NCI-H526 (cell line): Measurements from ENCODE around the gene MAMSTR.
"Not testable (repeated sequence)": the region's sequence is repeated elsewhere in the genome, so short reads cannot be mapped to it uniquely, and the experiment has no call there.

Source experiments
- DNase-seq, 2 experiments: peaks; one replicate each; lab custom pipeline; 2025; lab: John Stamatoyannopoulos, UW

The MAMSTR gene

GRCh38 chr19:48719263-48720171, at the start of gene MAMSTR:
MAMSTR (minus strand) TSS chr19:48719725; CDS start chr19:48719031, 694 bp downstream.
- DNase-seq: no peak

GRCh38 chr19:48768994-48769713, 49.6 kb upstream of the MAMSTR start:
- no peak for DNase-seq

- DNase-seq: peak in 1 of 2 experiments; percentile 33
Observed at GRCh38 chr19:48768171-48768753, 48.7 kb upstream of the MAMSTR start.

GRCh38 chr19:48765816-48766215, 46.3 kb upstream of the MAMSTR start:
- not testable (repeated sequence) for DNase-seq

- no peak for DNase-seq
Observed at GRCh38 chr19:48760504-48761205, 41.1 kb upstream of the MAMSTR start.

GRCh38 chr19:48757741-48758144, 38.2 kb upstream of the MAMSTR start:
- no peak for DNase-seq

- no peak for DNase-seq
Observed at GRCh38 chr19:48757089-48757675, 37.7 kb upstream of the MAMSTR start.

- DNase-seq: no peak
Observed at GRCh38 chr19:48756686-48757085, 37.2 kb upstream of the MAMSTR start.

- DNase-seq: no peak
Observed at GRCh38 chr19:48756212-48756611, 36.7 kb upstream of the MAMSTR start.

GRCh38 chr19:48755787-48756186, 36.3 kb upstream of the MAMSTR start:
- no peak for DNase-seq

- DNase-seq: peak in 1 of 2 experiments; percentile 18
Observed at GRCh38 chr19:48755084-48755641, 35.6 kb upstream of the MAMSTR start, which contains the start of gene FGF21. FGF21 (plus strand) TSS chr19:48755524; CDS start chr19:48756237, 713 bp downstream.

- DNase-seq: peak; percentile 92 to 98
Observed at GRCh38 chr19:48752496-48753365, 33.2 kb upstream of the MAMSTR start, which contains the start of gene FUT1. FUT1 (minus strand) TSS chr19:48752641; CDS start chr19:48751281, 1,360 bp downstream.

GRCh38 chr19:48751845-48752495, 32.4 kb upstream of the MAMSTR start:
- DNase-seq: peak in 1 of 2 experiments; percentile 38

- no peak for DNase-seq
Observed at GRCh38 chr19:48750771-48751504, 31.4 kb upstream of the MAMSTR start.

- DNase-seq: no peak
Observed at GRCh38 chr19:48750351-48750750, 30.8 kb upstream of the MAMSTR start.

- no peak for DNase-seq
Observed at GRCh38 chr19:48749571-48750198, 30.2 kb upstream of the MAMSTR start.

- peak in 1 of 2 experiments; percentile 18 for DNase-seq
Observed at GRCh38 chr19:48746738-48747575, 27.4 kb upstream of the MAMSTR start, which contains the start of gene IZUMO1. IZUMO1 (minus strand) TSS chr19:48746909; CDS start chr19:48745859, 1,050 bp downstream.
